Stimulated activated CD8-positive, alpha-beta memory T cell treated with anti-CD3 and anti-CD28 coated beads, Interleukin-12 subunit alpha, Interleukin-12 subunit beta, amount 100 ng/mL, for 24 hours (primary cell): ENCODE results near the gene TRIM17.
"Not testable (repeated sequence)": the region's sequence is repeated elsewhere in the genome, so short reads cannot be mapped to it uniquely, and the experiment has no call there.

ENCODE experiments used
- DNase-seq: peaks from one replicate; pipeline ENCODE4 v3.0.0-alpha.2; 2020; ENCODE audit errors: extremely low read depth

The TRIM17 gene

GRCh38 chr1:228450200-228450599 is 33.5 kb upstream of the TRIM17 start:
- DNase-seq = no peak

GRCh38 chr1:228448372-228448771 is 31.7 kb upstream of the TRIM17 start:
- no peak for DNase-seq

DNA sequence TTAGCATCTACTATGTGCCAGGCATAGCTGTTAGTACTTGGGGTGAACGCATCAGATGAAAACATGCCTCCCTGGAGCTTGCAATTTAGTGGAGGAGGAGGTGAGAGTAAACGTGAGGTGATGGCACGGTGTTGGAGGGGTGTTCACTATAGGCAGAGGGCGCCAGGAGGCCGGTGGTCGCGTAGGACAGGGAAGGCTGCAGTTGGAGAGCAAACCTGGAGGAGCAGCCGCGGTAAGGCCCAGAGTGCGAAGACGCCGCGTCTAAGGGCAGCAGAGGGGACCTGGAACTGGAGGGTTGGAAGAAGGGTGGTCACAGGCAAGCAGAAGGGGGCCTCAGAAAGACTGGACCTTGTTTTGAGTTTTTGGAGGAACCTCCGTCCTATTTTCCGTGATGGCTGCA is 30.2 kb upstream of the TRIM17 start:
- DNase-seq = no peak

DNA sequence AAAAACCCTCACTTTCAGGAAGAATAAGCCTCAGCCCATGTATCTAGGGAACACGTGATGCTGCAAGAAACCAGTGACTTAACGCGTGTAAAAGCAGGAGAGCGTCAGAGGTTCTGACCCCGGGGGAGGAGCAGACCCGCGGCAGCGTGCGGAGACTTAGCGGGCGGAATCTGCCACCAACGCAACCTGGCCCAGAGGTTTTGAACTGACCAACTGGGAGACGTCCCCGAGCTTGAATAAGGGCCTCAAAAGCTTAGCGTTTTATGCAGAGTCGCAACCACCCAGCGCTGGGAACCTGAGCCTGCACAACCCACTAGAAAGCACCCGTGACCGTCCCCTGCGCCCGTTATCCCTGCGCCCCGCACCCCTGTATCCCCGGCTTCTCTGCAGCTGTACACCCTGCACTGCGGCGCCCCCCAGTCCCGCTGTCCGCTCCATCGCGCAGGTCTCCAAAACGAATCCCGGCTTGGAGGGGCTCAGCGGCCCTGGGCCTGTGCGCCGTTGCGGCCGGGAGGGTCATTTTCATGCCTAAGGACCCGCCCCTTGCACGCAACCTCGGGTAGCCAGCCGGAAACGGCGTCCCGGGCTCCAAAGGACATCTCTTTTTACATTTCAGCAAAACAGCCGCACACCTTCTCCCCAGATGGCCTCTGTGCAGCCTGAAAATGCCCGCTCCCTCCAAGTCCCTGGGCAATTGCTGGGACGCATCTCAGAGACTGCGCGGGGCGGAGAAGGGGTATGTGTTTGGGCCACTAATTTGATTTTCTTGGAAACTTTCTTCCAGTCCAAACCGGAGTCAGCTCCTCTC is 29.4 kb upstream of the TRIM17 start:
- DNase-seq = no peak

DNA sequence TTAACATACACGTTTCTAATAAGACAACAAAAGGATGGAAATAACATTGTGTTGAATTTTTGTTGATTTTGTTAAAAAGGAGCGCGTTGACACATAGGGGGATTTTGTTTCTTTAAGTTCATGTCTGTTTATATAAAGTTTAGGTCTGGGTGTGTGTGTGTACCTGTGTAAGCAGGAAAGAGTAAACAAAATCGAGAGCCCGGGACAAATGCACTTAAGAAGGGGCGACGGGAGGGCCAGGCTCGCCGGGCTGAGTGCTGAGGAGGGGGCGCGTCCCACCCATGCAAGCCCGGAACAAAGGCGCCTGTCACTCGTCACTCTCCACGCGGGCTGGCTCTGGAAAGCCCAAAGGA is 28.8 kb upstream of the TRIM17 start:
- no peak for DNase-seq

- no peak for DNase-seq
Measured at GRCh38 chr1:228443395-228443794, 26.7 kb upstream of the TRIM17 start.

GRCh38 chr1:228440761-228441500 is 24.3 kb upstream of the TRIM17 start:
- no peak for DNase-seq

- DNase-seq = no peak
Measured at GRCh38 chr1:228438266-228438665, 21.6 kb upstream of the TRIM17 start.

GRCh38 chr1:228437424-228437962 is 20.8 kb upstream of the TRIM17 start:
- DNase-seq = no peak

DNA sequence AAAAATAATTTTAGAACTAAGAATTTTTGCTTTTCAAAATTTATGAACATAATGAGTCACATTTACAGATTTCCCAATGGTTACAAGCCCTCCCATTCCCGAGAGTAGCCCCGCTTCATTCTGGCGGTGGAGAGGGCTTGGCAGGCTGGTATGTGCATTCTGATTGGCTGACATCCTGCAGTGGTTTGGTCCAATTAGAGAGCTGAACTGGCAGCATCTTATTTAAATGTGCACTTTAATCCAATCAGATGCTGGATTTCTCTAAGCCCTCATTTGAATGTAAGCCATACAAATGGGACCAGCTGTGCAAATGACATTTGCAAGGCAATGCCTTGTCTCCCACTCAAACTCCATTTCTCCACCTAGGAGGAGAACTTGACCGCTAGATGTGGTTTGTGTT is 18.0 kb upstream of the TRIM17 start:
- DNase-seq = no peak

DNA sequence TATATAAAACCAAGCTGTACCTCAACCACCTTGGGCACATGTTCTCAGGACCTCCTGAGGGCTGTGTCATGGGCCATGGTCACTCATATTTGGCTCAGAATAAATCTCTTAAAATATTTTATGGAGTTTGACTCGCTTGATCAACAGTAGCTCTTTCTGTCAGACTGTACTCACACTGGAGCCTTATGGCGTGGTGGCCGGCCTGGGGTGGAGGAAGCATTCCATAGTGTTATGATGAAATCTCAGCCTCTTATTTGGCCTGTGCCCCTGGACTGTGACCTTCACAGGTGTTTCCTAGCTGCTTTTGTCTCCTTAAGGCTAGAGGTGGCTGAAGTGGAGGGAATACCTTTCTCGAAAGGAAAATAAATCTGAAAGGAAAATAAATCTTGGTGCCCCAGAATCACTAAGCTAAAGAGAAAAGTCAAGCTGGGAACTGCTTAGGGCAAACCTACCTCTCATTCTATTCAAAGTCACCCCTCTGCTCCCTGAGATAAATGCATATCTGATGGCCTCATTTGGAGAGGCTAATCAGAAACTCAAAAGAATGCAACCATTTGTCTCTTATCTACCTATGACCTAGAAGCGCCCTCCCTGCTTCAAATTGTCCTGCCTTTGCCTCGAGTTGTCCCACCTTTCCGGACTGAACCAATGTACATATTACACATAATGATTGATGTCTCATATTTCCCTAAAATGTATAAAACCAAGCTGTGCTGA is 16.8 kb upstream of the TRIM17 start:
- DNase-seq = not testable (repeated sequence)

DNA sequence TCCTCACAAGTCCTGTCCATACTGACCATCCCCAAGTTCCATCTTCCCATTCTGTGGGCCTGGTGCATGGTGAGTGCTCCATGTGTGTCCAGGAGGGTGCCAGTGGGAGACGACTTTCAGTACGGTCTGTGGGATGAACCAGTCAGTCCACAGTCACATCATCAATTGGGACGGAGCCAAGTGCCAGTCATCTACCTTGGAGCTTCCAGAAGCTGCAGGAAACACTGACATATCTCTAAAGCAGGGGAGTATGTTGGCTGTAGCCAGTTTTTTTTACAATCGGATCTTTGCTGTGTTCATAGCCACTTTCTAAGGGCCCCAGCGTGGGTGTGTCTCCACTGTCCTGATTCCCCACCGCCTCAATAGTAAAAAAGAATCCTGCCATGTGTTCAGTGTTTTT is 13.6 kb upstream of the TRIM17 start:
- DNase-seq = no peak

DNA sequence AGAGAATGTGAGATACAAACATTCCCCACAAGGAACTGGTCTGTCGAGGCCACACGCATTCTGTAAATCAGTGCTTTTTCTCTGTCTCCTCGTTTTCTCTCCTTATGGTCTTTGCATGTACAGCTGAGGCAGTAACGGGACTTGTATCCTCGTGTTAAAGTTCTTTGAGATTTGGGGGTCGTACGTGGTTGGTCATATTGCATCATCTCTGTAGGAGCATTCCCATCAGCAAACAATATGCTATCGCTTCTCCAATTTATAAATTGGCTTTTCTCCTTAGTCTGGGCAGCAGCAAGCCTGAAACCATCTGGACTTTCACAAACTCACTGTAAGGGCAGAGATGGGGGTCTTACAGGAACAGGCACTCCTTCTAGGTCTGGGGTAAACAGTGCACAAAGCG is 13.0 kb upstream of the TRIM17 start:
- no peak for DNase-seq

GRCh38 chr1:228429007-228429406 is 12.3 kb upstream of the TRIM17 start:
- DNase-seq = no peak

DNA sequence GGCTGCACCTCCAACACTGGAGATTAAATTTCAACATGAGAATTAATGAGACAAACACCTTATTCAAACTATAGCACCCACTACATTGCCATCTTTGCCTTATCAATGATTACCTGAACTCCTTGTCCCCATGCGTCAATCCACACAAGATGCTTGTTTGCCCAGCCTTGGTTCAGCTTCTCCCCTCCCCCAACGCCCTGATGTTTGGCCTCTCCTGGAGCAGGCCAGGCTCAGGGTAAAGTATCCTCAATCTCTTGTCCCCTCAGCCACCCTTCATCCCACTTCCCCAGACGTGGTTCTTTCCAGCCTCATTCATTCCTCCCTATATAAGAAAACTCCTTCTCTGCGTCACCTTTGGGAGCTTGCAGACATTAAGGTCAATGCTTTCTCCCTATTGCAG is 11.8 kb upstream of the TRIM17 start:
- no peak for DNase-seq

DNA sequence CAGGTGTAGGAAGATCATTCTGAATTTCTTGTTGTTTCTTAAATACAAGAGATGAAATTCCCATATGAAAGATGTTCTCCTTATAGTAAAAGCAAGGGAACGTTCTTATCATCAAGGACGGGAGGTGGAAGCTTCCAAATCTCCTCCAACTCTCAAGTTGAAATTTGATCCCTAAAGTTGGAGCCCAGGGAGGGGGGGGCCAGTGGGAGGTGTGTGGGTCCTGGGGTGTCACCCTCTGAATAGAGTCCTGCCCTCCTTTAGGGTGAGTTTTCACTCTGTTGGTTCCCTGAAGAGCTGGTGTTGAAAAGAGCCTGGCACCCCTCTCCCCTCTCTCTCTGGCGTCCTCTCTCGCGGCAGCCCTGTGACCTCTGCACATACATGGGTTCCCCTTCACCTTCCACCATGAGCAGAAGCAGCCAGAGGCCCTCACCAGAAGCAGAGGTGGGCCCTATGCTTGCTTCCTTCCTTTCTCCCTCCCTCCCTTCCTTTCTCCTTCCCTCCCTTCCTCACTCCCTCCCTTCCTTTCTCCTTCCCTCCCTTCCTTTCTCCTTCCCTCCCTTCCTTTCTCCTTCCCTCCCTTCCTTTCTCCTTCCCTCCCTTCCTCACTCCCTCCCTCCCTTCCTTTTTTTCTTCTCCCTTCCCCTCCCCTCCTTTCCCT is 10.0 kb upstream of the TRIM17 start:
- DNase-seq = no peak

- no peak for DNase-seq
Measured at GRCh38 chr1:228424685-228425660, 8.3 kb upstream of the TRIM17 start.

DNA sequence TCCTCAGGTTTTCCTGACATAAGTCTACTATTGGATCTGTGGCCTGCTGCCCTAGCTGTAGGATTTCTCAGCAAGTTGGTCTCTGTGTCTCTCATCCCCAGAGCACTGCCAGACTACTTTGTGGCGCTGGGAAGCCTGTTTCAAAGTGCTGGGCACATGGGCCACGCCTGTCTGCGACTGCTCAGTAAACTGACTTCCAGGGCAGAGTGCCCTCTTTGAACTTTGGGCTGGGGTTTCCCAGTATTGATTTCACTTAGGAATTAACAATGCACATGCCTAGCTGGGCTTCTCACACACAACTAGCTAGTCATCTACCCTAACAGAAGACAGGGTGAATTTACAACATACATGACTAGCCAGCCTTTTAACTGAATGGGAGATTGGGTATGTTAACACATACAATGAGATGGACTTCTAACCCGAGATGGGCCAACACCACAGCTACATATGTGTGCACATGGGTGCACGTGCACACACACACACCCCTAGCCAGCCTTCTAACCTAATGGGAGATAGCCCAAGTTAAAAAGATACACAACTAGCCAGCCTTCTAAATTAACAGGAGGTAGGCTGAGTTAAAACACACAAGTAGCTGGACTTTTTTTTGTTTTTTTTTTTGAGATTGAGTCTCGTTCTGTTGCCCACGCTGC is 6.9 kb upstream of the TRIM17 start:
- DNase-seq = no peak

- DNase-seq = no peak
Measured at GRCh38 chr1:228420968-228421826, 4.5 kb upstream of the TRIM17 start.
